GM21381 (cell line): ENCODE measurements around the gene FGD1.

Source experiments
- ATAC-seq: cut with Tn5 transposase; IDR thresholded peaks from one replicate; pipeline ENCODE4 v1.9.1; 2021; ENCODE audit warnings: mild to moderate bottlenecking, moderate library complexity; ENCODE audit not compliant: unreplicated experiment

FGD1 gene

GRCh38 chrX:54407266-54407665 lies 88.8 kb downstream of the FGD1 start:
- no peak for ATAC-seq

- no peak for ATAC-seq
Observed at GRCh38 chrX:54397113-54397512, 98.9 kb downstream of the FGD1 start.
